CD4-positive, alpha-beta T cell treated with Interleukin-12 subunit alpha and Interleukin-12 subunit beta, for 1 hour (primary cell): Measurements from ENCODE around the gene PLXNA3.

Source experiments
- DNase-seq: peaks from one replicate; pipeline ENCODE4 v3.0.0-alpha.2; 2020

PLXNA3 gene

GRCh38 chrX:154460326-154460725, 2.2 kb downstream of the PLXNA3 start:
- no peak for DNase-seq

GRCh38 chrX:154462396-154462795, 4.3 kb downstream of the PLXNA3 start:
- DNase-seq = no peak

- no peak for DNase-seq
Observed at GRCh38 chrX:154463611-154464220, 5.6 kb downstream of the PLXNA3 start.

GRCh38 chrX:154464806-154465365, 6.8 kb downstream of the PLXNA3 start:
- DNase-seq = no peak

- DNase-seq = no peak
Observed at GRCh38 chrX:154465601-154466000, 7.5 kb downstream of the PLXNA3 start.

GRCh38 chrX:154466036-154466435, 8.0 kb downstream of the PLXNA3 start:
- DNase-seq = no peak

GRCh38 chrX:154466907-154467306, 8.8 kb downstream of the PLXNA3 start:
- DNase-seq = no peak

GRCh38 chrX:154467556-154467955, 9.5 kb downstream of the PLXNA3 start:
- no peak for DNase-seq

- no peak for DNase-seq
Observed at GRCh38 chrX:154468217-154468616, 10.1 kb downstream of the PLXNA3 start.

- DNase-seq = no peak
Observed at GRCh38 chrX:154469114-154469513, 11.0 kb downstream of the PLXNA3 start.

- DNase-seq = no peak
Observed at GRCh38 chrX:154469880-154470279, 11.8 kb downstream of the PLXNA3 start.

- DNase-seq = no peak
Observed at GRCh38 chrX:154470434-154470833, 12.4 kb downstream of the PLXNA3 start.

- no peak for DNase-seq
Observed at GRCh38 chrX:154470914-154471568, 13.0 kb downstream of the PLXNA3 start.

- DNase-seq = no peak
Observed at GRCh38 chrX:154471839-154472684, 14.0 kb downstream of the PLXNA3 start.

GRCh38 chrX:154472685-154473632, 14.9 kb downstream of the PLXNA3 start:
- no peak for DNase-seq

- DNase-seq = no peak
Observed at GRCh38 chrX:154473683-154474082, 15.6 kb downstream of the PLXNA3 start.

- DNase-seq = no peak
Observed at GRCh38 chrX:154476821-154477220, 18.7 kb downstream of the PLXNA3 start.

- DNase-seq = no peak
Observed at GRCh38 chrX:154477891-154478477, 19.9 kb downstream of the PLXNA3 start.

GRCh38 chrX:154478728-154479622, 20.9 kb downstream of the PLXNA3 start, which contains the start of gene LAGE3:
Gene LAGE3 (minus strand): TSS chrX:154479281. CDS start chrX:154478915, 366 bp downstream.
- DNase-seq = peak; percentile 93

GRCh38 chrX:154481195-154481594, 23.1 kb downstream of the PLXNA3 start:
- DNase-seq = no peak
